Loucy (cell line): ENCODE results near the gene TMEM178B.

Source experiments
- CTCF ChIP-seq: fragments of 200-600 bp; sonication (generic); conservative IDR thresholded peaks from 2 replicates; pipeline ENCODE4 v1.5.1; 2014; ENCODE audit warnings: mild to moderate bottlenecking, antibody characterized with exemption, low read length
- EZH2phosphoT487 ChIP-seq: fragments of 200-600 bp; IDR thresholded peaks from 2 replicates; pipeline ENCODE4 v1.6.1; 2018; ENCODE audit warnings: antibody characterized with exemption, mild to moderate bottlenecking, moderate library complexity, borderline replicate concordance

GRCh38 chr7:141312395-141312794, 238.5 kb downstream of the TMEM178B start:
- TF ChIP-seq CTCF (no peak), EZH2phosphoT487 (no peak)
